ENCODE data around the gene HGF. TPM values are rescaled to one million over a fixed set of nuclear protein-coding genes. Genes with fewer than 3 reads are reported as not detected.
"Not testable (repeated sequence)": the region's sequence is repeated elsewhere in the genome, so short reads cannot be mapped to it uniquely, and the experiment has no call there.

HGF gene
- polyA plus RNA-seq, 1 experiment: 129 TPM

DNA sequence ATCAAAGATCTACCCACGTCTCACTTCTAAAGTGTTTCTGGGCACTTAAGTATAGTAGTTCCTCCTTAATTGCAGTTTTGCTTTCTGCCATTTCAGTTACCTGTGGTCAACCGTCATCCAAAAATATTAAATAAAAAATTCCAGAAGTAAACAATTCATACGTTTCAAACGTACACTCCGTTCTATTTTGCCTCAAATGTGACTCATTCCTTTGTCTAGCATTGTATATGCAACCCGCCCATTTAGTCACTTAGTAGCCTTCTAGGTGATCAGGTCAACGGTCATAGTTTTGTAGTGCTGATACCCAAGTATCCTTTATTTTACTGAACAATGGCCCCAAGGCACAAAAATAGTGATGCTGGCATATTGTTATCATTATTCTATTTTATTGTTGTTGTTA lies 33.8 kb downstream of the HGF start:
- Histone ChIP-seq H3K4me3 (ENCODE audit: low read depth, low read length) (no peak overlapping the region), H3K27ac (ENCODE audit: low read depth, low read length) (no peak overlapping the region), H3K9me3 (ENCODE audit: control insufficient read depth, insufficient read depth, low read length) (no peaks in the 10 kb centered on the region), H3K27me3 (ENCODE audit: control insufficient read depth, insufficient read depth, low read length) (no peaks in the 10 kb centered on the region)
- TF ChIP-seq CTCF (IDR thresholded peaks at IDR 0.05; ENCODE audit: low read depth, low read length): no peak
- ChIA-PET CTCF (no interaction called here), POLR2A (no interaction called here)
- DNase-seq (ENCODE audit: low read depth, low spot score): no peak

- H3K4me3 ChIP-seq (ENCODE audit: low read depth, low read length): no peak overlapping the region
- no peak for TF ChIP-seq CTCF (IDR thresholded peaks at IDR 0.05; ENCODE audit: low read depth, low read length)
- H3K27ac ChIP-seq (ENCODE audit: low read depth, low read length): peak overlapping the region; percentile 83
- peak; percentile 98 for DNase-seq (ENCODE audit: low read depth, low spot score)
- POLR2A ChIA-PET: interaction anchor here (0.6 to 1.9 kb wide), 9 partner anchors 20 to 247 kb away, joined by 3 to 14 read pairs (median 3); partner anchors contain the start of gene HGF
- CTCF ChIA-PET: interaction anchor here (1.5 to 1.6 kb wide), 3 partner anchors 10 to 225 kb away, joined by 5 to 12 read pairs (median 5); partner anchors contain the start of gene HGF
- H3K9me3 ChIP-seq (ENCODE audit: control insufficient read depth, insufficient read depth, low read length): no peaks in the 10 kb centered on the region
- no peaks in the 10 kb centered on the region for H3K27me3 ChIP-seq (ENCODE audit: control insufficient read depth, insufficient read depth, low read length)
Observed at GRCh38 chr7:81725812-81726127, 44.1 kb downstream of the HGF start.

GRCh38 chr7:81725003-81725811 lies 44.6 kb downstream of the HGF start:
- H3K27me3 ChIP-seq (ENCODE audit: control insufficient read depth, insufficient read depth, low read length): no peaks in the 10 kb centered on the region
- ChIA-PET CTCF (interaction anchor here (0.7 to 1.6 kb wide), 5 partner anchors 9 to 1004 kb away, joined by 3 to 12 read pairs (median 5); partner anchors contain the start of gene HGF), POLR2A (interaction anchor here (0.7 to 1.9 kb wide), 8 partner anchors 21 to 248 kb away, joined by 3 to 14 read pairs (median 4); partner anchors contain the start of gene HGF)
- H3K4me3 ChIP-seq (ENCODE audit: low read depth, low read length): no peak overlapping the region
- no peaks in the 10 kb centered on the region for H3K9me3 ChIP-seq (ENCODE audit: control insufficient read depth, insufficient read depth, low read length)
- peak overlapping the region; percentile 83 for H3K27ac ChIP-seq (ENCODE audit: low read depth, low read length)
- DNase-seq (ENCODE audit: low read depth, low spot score): peak; percentile 21
- TF ChIP-seq CTCF (IDR thresholded peaks at IDR 0.05; ENCODE audit: low read depth, low read length): no peak

GRCh38 chr7:81722250-81722649 lies 47.6 kb downstream of the HGF start:
- H3K9me3 ChIP-seq (ENCODE audit: control insufficient read depth, insufficient read depth, low read length); H3K27ac ChIP-seq (ENCODE audit: low read depth, low read length): not testable (repeated sequence)
- CTCF ChIA-PET: interaction anchor here (0.7 kb wide), 1 partner anchor 228 kb away, joined by 3 read pairs; no protein-coding TSS in a partner anchor

DNA sequence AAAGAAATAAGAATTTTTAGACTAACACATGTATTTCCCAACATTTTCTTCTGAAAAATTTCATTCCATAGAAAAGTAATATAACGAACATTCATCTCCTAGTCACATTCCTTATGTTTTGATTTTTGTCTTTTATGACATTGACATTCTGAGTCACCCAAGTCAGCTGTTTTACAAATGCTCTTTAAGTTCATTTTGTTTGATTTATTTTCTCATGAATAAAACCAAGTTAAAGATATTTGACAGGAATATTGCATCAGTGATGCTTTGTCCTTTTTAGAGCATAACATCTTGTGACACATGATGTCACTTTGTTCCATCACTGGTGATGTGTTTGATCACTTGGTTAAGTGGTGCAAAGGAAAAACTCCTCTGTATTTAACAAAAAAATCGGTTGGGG lies 48.4 kb downstream of the HGF start:
- H3K27me3 ChIP-seq (ENCODE audit: control insufficient read depth, insufficient read depth, low read length): no peaks in the 10 kb centered on the region
- no peak for DNase-seq (ENCODE audit: low read depth, low spot score)
- CTCF ChIA-PET: no interaction called here
- no peaks in the 10 kb centered on the region for H3K9me3 ChIP-seq (ENCODE audit: control insufficient read depth, insufficient read depth, low read length)
- H3K4me3 ChIP-seq (ENCODE audit: low read depth, low read length): no peak overlapping the region
- POLR2A ChIA-PET: no interaction called here
- no peak for TF ChIP-seq CTCF (IDR thresholded peaks at IDR 0.05; ENCODE audit: low read depth, low read length)
- no peak overlapping the region for H3K27ac ChIP-seq (ENCODE audit: low read depth, low read length)

More at GRCh38 chr7:81722250-81722649, 47.6 kb downstream of the HGF start:
- H3K27me3 ChIP-seq (ENCODE audit: control insufficient read depth, insufficient read depth, low read length); H3K4me3 ChIP-seq (ENCODE audit: low read depth, low read length); DNase-seq (ENCODE audit: low read depth, low spot score); POLR2A ChIA-PET: not testable (repeated sequence)
